GM19035 (cell line): ENCODE results near the gene HRH2.
"Not testable (repeated sequence)": the region's sequence is repeated elsewhere in the genome, so short reads cannot be mapped to it uniquely, and the experiment has no call there.

ENCODE experiments used
- ATAC-seq: cut with Tn5 transposase; IDR thresholded peaks from one replicate; pipeline ENCODE4 v1.9.1; 2021; ENCODE audit not compliant: unreplicated experiment

HRH2 gene

GRCh38 chr5:175657593-175658271 is at the start of gene HRH2:
HRH2 (plus strand) TSS chr5:175658071; CDS start chr5:175683234, 25,163 bp downstream.
- ATAC-seq: no peak

DNA sequence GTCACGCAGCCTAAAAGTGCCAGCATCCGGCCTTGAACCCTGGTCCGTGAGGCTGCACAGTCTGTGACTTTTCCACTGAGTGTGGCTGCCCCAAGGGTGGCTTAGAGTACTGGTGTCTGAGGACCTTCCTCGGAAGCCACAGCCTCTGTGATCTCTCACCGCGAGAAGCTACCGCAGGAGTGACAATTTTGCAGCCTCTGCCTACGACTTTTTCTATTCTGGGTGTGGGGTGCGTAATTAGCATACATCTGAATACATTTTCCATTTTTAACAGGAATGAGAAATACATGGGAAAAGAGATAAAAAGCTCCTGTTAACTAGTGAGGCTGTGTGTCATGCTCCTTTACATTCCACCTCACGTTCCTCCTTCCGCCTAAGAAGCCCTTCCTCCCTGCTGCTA is 48.3 kb upstream of the HRH2 start:
- no peak for ATAC-seq

DNA sequence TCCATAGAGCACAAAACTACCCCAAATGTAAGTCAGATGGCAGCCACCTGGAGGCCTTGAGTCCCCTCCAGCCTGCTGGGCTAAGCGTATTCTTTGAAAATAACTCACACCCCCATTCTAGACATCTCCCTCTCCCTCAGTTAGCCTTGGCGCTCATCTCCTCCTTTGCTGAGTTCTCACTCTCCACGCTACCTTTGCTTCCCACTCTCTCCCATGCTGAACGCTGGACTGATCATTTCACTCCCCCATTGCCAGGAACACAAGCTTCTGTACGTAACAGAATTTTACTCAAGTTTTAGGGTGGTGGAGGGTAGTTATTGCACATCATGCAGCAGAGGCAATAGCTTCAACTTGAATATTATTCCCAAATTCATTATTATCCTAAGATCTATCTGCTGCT is 47.5 kb upstream of the HRH2 start:
- no peak for ATAC-seq

GRCh38 chr5:175610898-175611297 is 47.0 kb upstream of the HRH2 start:
- ATAC-seq: no peak

- ATAC-seq: no peak
These were observed 43.6 kb upstream of the HRH2 start for GRCh38 chr5:175614223-175614815.

- no peak for ATAC-seq
These were observed 43.0 kb upstream of the HRH2 start for GRCh38 chr5:175614861-175615260.

DNA sequence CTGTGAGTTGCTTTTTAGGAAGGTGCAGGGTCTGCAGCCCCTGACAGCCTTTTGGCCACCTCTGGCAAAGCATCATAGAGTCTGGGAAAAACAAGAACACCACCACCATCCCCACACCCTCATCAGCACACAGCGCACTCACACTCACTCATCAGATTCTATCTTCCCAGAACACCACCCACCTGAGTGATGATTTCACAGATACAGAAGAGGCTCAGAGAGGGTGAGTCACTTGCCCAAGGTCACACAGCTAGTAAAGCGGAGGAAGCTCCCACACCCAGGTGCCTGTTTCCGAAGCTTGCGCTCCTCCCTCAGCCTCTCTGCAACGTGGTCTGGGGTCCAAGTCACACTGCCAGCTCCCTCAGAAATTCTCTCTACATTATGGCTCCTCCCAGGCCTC is 41.8 kb upstream of the HRH2 start:
- no peak for ATAC-seq

DNA sequence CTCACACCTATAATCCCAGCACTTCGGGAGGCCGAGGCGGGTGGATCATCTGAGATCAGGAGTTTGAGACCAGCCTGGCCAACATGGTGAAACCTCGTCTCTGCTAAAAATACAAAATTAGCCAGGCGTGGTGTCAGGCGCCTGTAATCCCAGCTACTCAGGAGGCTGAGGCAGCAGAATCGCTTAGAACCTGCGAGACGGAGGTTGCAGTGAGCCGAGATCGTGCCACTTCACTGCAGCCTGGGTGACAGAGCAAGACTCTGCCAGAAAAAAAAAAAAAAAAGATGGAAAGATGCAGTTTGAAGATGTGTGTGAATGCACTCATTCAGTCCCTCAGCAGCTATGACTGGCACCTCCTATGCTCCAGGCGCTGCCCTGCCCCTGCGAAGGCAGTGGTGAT is 41.3 kb upstream of the HRH2 start:
- not testable (repeated sequence) for ATAC-seq

DNA sequence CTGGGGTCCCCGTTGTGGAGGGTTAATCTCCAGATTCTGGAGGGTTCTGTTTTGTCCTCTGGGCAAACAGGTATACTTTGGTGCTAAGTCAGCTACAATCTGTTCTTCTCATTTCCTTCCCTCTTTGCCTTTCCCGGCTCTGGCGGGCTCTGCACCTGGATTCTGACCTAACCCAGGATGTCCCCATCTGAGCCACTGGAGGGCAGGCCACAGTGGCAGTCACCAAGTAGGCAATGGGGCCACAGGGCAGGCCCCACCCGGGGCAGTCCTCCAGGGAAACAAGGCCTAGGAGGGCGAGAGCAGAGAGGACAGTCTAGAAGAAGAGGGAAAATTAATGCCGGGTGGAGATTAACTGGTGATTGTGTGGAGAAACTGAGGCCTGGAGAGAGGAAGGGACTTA is 40.4 kb upstream of the HRH2 start:
- ATAC-seq: no peak

GRCh38 chr5:175620527-175620926 is 37.3 kb upstream of the HRH2 start:
- no peak for ATAC-seq

GRCh38 chr5:175621971-175622370 is 35.9 kb upstream of the HRH2 start:
- ATAC-seq: no peak

DNA sequence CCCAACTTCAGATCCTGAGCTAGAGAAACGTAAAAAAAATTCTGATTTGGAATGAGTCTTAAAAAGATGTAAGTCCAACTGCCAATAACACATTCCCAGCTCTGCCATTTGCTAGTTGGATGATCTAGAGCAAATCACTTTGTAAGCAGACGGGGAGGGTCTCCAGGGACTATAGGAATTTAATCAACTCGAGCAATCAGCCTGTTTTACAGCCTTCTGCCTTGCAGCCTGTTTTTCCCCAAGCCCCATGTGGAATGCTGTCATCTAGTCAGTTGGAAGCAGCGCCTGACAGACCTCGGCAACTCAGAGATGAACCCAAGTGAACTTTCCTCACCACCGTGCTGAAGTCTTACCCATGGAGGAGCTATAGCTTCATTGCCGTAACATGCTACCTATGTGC is 34.8 kb upstream of the HRH2 start:
- no peak for ATAC-seq

GRCh38 chr5:175624316-175624715 is 33.6 kb upstream of the HRH2 start:
- ATAC-seq: no peak

DNA sequence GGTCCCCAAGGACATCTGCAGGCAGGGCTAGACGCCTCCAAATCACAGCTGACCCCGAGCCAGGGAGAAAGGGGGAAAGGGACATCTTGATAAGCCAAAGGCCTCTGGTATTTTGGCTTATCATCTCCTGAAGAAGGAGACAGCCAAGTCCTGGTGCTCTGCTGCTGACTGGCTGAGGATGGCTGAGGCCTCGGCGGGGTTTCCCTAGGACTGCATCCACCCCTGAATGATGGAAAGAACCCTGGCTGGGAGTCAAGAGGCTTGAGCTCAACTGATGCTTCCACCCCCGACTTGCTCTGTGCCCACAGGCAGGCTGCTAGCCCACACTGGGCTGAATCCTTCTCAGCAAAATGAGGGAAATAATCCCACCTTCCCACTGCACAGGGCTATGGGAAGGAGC is 30.9 kb upstream of the HRH2 start:
- no peak for ATAC-seq

DNA sequence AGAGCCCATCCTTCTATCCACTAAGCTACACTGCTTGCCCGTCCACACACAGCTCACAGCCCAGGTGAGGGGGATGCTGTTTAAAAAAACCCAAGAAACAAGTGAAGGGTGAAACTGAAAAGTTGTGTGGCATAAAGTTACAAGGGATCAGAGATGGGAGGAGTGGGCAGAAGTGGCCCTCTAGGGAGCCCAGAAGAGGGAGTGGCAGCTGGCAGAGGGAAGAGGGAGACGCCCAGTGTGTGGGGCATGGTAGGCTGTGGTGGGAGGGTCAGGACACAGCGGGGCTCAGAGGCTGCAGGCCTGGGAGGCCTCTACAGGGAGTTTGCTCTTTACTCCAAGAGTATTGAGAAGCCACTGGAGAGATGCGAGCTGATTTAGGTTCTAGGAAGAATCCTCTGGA is 30.1 kb upstream of the HRH2 start:
- no peak for ATAC-seq

DNA sequence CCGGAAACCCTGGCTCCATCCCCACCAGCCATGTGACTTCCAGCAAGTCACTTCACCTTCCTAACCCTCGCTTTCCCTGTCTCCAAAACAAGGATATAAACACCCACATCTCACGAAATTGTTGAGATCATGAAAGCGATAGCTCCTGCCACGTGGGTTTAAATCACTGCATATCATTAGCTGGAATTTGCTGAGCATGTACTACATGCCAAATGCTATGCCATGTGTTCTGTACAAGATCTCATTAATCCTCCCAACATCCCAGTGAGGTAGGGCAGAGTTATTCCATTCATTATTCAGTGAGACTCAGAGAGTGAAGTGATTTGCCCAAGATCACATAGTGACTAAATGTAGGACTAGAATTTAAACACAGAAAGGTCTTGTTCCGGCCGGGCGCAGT is 29.2 kb upstream of the HRH2 start:
- no peak for ATAC-seq

DNA sequence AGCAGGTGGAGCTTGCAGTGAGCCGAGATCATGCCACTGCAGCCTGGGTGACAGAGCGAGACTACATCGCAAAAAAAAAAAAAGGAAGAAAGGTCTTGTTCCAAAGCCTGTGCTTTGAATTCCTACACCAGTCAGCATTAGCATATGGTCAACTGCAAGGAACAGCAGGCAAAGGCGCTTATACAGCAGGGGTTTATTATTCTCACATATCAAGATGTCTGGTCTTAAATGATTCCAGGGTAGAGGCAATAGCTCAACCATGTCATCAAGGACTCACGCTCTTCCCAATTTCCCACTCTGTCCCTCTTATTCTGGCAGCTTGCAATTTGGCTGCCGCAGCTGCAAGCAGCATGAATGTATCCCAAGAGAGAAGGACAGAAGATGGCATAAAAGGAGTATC is 28.6 kb upstream of the HRH2 start:
- no peak for ATAC-seq

DNA sequence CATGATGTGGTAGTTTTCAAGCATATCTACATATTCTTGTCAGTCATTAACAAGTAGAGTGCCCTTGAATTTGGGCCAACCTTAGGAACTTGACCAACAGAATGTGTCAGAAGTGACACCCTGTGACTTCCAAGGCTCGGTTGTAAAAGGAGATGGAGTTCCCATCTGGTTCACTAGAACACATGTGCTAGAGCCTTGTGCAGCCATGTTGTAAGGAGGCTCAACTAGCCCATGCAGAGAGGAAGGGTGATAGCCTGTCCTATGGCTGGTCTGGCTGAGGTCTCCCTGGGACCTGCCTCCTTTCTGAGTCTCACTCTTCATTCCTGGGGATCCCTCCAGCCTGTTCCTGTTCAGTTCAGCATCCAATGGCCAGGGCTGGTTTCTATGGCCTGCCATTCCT is 28.1 kb upstream of the HRH2 start:
- ATAC-seq: no peak

- ATAC-seq: no peak
These were observed 21.9 kb upstream of the HRH2 start for GRCh38 chr5:175635854-175636584.

DNA sequence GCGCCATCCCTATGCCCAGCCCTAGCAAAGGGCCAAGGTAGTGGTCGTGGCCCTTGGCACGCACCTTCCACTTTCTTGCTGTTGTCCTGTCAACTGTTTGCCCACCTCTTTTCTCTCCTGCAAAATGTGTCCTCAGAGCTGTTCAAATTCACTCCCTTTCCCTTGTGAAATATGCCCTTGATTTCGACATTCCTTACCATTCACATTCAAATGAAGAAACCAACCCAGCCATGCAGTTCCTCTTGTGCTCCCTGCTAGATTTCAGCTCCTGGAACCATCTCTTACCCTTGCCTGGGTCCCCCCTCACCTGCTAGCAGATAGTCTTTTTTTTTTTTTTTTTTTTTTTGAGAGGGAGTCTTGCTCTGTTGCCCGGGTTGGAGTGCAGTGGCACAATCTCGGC is 19.6 kb upstream of the HRH2 start:
- no peak for ATAC-seq

DNA sequence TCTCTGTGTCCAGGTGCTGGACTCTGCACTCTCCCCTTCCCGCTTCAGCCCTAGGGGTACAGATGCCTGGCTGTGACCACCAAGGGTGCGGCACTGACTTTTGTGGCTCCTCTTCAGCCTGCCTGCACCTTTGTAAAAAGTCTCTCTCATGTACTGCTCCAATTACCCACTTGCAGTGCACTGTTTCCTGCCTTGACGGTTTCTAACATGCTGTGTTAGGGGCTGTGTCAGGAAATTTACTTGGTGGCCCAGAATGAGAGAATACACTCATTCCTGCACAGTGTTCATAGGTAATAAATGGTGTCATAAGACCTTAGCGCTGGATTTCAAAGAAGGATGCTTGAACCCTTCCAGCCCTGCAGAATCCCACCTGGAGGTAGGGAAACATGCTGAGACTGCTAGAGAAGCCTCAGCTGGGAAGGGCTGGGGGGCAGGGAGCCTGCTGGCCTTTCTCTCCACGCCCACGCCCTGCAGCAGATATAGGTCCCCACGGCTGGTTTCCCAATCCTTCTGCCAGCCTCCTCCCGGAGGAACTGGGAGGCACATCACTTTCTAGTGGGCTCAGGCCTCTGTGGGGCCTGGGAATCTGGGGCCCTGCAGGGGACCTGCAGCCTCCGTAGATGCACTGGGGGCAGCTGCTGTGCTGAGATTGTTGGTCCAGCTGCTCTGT is 17.6 kb upstream of the HRH2 start:
- no peak for ATAC-seq

DNA sequence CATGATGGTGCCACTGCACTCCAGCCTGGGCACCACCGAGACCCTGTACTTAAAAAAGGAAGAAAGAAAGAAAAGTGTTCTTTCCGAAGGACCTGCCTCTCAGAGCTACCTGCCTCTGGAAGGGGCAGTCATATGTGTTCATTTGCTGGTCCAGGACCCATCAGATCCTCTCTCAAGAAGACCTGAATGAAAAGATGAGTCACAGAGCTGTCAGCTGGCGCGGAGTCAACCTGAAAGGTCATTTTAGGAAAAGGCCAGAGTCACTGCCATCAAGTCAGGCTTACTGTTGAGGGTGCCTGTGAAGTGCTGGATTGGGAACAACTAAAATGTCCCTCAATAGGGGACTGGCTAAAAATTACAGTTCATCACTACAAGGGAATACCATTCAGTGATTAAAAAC is 14.9 kb upstream of the HRH2 start:
- ATAC-seq: no peak
